ENCODE measurements around the gene EPB41L4B. TPM values are rescaled to one million over a fixed set of nuclear protein-coding genes. Genes with fewer than 3 reads are reported as not detected.

The EPB41L4B gene
- total and polyA plus RNA-seq, 4 donors: 0.63 to 23.0 (median 1.0) TPM

DNA sequence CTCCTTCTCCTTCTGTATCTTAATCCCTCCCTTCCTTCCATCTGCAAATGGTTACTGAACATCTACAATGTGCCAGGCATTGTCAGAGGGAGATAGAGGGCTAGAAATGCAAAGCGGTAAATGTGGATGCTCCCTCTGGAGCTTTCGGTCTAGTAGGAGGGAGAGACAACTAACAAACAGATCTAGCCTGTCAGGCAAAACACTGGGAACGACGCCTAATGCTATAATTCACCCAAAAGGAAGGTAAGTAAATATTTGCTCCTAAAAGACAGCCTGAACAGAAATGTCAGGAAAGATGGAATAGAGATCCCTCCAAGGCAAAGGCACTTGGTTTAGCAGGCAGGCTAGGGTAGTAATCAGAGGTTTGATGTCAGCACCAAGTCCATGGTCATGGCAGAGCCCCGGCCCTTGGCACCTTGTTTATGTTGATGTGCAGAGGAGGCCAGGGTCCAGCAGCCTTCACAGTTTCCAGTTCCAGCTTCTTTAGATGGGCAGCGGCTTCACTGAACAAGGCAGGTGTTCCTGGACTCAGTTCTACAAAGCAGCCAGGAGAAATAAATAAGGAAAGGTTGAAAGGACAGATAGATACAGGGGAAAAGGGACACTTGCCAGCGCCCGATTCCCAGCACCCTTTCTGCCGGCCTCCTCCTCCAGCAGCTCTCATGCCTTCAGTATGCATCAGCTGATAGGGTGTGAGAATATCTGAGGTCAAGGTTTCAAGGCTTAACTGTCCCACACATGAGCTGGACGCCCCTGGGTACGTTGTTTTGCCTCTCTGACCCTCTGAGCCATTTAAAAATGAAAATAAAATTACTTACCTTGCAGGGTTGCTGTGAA lies 107.4 kb downstream of the EPB41L4B start:
- Histone ChIP-seq H3K27ac (ENCODE audit: low read depth in 1 of 2, low read length in 2 of 2) (no peak overlapping the region), H3K4me3 (ENCODE audit: low read length in 2 of 2) (no peak overlapping the region), H3K36me3 (ENCODE audit: control insufficient read depth in 1 of 2, insufficient read depth in 2 of 2, low read length in 1 of 2) (no peaks in the 10 kb centered on the region), H3K27me3 (ENCODE audit: control insufficient read depth in 1 of 2, insufficient read depth in 2 of 2, low read length in 1 of 2) (no peaks in the 10 kb centered on the region), H3K4me1 (ENCODE audit: control insufficient read depth in 1 of 2, insufficient read depth in 2 of 2, low read length in 2 of 2) (no peaks in the 10 kb centered on the region), H3K9me3 (ENCODE audit: control insufficient read depth, low read length) (no peaks in the 10 kb centered on the region)
- WGBS, 2 donors: 74 to 81% methylated on average over 11 of the region's 11 CpGs
- ATAC-seq (ENCODE audit: low FRiP score) (no peak), DNase-seq (no peak)
- intact Hi-C loops (cut with DNase I): no loop called here

DNA sequence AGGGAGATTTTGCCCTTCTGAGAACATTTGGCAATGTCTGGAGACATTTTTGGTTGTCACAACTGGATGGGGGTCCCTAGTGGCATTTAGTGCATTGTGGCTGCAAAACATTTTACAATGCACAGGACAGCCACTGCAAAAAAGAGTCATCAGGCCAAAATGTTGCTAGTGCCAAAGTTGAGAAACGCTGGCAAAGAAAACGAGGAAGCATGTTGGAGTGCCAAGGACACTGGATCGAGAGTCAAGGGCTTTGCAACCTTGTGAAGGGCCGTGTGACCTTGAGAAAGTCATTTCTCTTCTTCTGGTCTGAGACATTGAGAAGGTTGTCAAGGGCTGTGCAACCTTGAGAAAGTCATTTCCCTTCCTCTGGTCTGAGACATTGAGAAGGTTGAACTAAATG lies 108.1 kb downstream of the EPB41L4B start:
- Histone ChIP-seq H3K4me1 (ENCODE audit: control insufficient read depth in 1 of 2, insufficient read depth in 2 of 2, low read length in 2 of 2) (no peaks in the 10 kb centered on the region), H3K4me3 (ENCODE audit: low read length in 2 of 2) (no peak overlapping the region), H3K27ac (ENCODE audit: low read depth in 1 of 2, low read length in 2 of 2) (no peak overlapping the region), H3K9me3 (ENCODE audit: control insufficient read depth, low read length) (no peaks in the 10 kb centered on the region), H3K36me3 (ENCODE audit: control insufficient read depth in 1 of 2, insufficient read depth in 2 of 2, low read length in 1 of 2) (no peaks in the 10 kb centered on the region), H3K27me3 (ENCODE audit: control insufficient read depth in 1 of 2, insufficient read depth in 2 of 2, low read length in 1 of 2) (no peaks in the 10 kb centered on the region)
- DNase-seq (no peak), ATAC-seq (ENCODE audit: low FRiP score) (no peak)
- intact Hi-C loops (cut with DNase I): no loop called here
- 45 to 51% methylated on average over 4 of the region's 4 CpGs for WGBS, 2 donors

DNA sequence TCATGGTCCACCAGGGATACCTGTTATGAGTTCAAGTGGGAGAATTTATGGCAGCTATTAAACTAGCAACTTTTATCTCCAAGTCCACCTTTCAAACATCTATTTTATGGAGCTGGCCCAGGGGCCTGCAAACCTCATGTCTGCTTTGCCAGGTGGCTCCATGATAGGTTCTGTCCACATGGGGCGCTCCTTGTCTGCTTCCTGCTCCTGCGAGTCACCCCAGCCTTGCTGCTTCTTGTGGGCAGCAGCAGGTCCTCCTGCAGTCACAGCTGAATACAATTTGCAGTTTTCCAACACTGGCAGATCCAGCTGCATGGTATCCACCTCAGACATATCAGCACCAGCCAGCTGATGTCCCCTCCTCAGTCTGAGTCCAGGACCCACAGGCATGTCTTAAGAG lies 114.2 kb downstream of the EPB41L4B start:
- Histone ChIP-seq H3K4me1 (ENCODE audit: control insufficient read depth in 1 of 2, insufficient read depth in 2 of 2, low read length in 2 of 2) (no peaks in the 10 kb centered on the region), H3K4me3 (ENCODE audit: low read length in 2 of 2) (no peak overlapping the region), H3K27ac (ENCODE audit: low read depth in 1 of 2, low read length in 2 of 2) (no peak overlapping the region), H3K36me3 (ENCODE audit: control insufficient read depth in 1 of 2, insufficient read depth in 2 of 2, low read length in 1 of 2) (no peaks in the 10 kb centered on the region), H3K9me3 (ENCODE audit: control insufficient read depth, low read length) (no peaks in the 10 kb centered on the region), H3K27me3 (ENCODE audit: control insufficient read depth in 1 of 2, insufficient read depth in 2 of 2, low read length in 1 of 2) (no peaks in the 10 kb centered on the region)
- no peak for ATAC-seq (ENCODE audit: low FRiP score)
- WGBS, 2 donors: 91 to 100% methylated on average over 2 of the region's 2 CpGs
- no peak for DNase-seq
- intact Hi-C loops (cut with DNase I): no loop called here

DNA sequence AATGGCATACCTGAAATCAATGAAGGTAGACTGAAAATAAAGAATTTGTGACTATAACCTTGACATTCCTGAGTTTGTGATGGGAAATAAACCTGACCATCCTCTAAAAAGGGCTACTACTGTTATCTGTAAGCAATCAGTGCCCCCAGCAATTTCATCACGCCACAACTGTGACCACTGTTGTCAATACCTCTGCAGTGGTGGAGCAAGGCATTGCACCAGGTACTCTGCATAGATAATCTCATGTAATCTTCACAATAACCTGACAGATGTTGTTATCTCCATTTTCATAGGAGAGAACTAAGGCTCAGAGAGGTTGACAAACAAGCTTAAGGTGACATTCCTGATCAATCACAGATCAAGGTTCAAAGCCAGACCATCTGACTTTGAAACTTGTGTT lies 115.3 kb downstream of the EPB41L4B start:
- ATAC-seq (ENCODE audit: low FRiP score) (no peak), DNase-seq (no peak)
- Histone ChIP-seq H3K27me3 (ENCODE audit: control insufficient read depth in 1 of 2, insufficient read depth in 2 of 2, low read length in 1 of 2) (no peaks in the 10 kb centered on the region), H3K9me3 (ENCODE audit: control insufficient read depth, low read length) (no peaks in the 10 kb centered on the region), H3K4me3 (ENCODE audit: low read length in 2 of 2) (no peak overlapping the region), H3K36me3 (ENCODE audit: control insufficient read depth in 1 of 2, insufficient read depth in 2 of 2, low read length in 1 of 2) (no peaks in the 10 kb centered on the region), H3K4me1 (ENCODE audit: control insufficient read depth in 1 of 2, insufficient read depth in 2 of 2, low read length in 2 of 2) (no peaks in the 10 kb centered on the region), H3K27ac (ENCODE audit: low read depth in 1 of 2, low read length in 2 of 2) (no peak overlapping the region)
- intact Hi-C loops (cut with DNase I): no loop called here
- 91 to 97% methylated on average over 1 of the region's 1 CpG for WGBS, 2 donors

DNA sequence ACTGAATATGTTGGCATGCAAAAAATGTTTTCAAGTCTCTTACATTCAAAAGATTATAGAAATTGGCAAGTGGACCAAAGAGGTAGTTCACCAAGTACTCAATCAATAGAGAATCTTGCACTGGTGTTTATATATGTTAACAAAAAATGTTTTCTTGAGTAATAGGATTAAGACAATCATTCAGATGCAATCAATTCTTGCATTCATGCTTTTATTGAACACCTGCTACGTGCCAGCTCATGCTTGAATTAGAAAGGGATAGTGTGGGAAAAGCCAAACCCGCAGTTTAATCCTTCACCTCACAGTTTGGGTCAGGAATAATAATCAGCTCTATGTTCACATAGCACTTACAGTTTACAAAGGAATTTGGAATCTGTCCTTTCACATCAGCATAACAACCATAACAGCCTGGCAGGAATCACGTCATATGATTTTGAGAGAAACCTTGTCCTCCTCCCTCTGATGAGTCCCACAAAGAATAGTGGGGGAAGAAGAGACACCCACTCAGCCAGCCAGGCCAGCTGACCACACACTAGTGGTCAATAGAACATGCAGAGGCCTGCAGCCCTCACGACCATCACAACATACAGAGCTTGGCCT lies 117.0 kb downstream of the EPB41L4B start:
- no peak for ATAC-seq (ENCODE audit: low FRiP score)
- DNase-seq: no peak
- Histone ChIP-seq H3K27ac (ENCODE audit: low read depth in 1 of 2, low read length in 2 of 2) (no peak overlapping the region), H3K9me3 (ENCODE audit: control insufficient read depth, low read length) (no peaks in the 10 kb centered on the region), H3K4me3 (ENCODE audit: low read length in 2 of 2) (no peak overlapping the region), H3K27me3 (ENCODE audit: control insufficient read depth in 1 of 2, insufficient read depth in 2 of 2, low read length in 1 of 2) (no peaks in the 10 kb centered on the region), H3K4me1 (ENCODE audit: control insufficient read depth in 1 of 2, insufficient read depth in 2 of 2, low read length in 2 of 2) (no peaks in the 10 kb centered on the region), H3K36me3 (ENCODE audit: control insufficient read depth in 1 of 2, insufficient read depth in 2 of 2, low read length in 1 of 2) (no peaks in the 10 kb centered on the region)
- intact Hi-C loops (cut with DNase I): no loop called here
- 87% methylated on average over 4 of the region's 4 CpGs for whole genome bisulfite sequencing, 2 donors

DNA sequence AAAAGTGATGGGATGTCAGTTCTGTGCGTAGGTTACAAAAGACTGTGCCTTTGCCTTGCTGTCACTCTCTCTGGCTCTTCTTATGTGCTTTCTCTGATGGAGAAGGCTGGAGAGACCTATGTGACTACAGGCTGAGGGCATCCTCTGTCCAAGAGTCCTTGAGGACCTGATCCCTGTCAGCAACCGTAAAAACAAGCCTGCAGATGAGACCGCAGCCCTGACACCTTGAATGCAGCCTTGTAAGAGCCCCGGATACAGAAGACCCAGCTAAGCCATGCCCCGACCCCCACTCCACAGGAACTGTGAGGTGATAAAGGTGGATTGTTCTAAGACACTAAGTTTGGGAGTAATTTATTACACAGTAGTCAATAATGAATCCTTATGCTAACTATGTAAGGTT lies 121.2 kb downstream of the EPB41L4B start:
- ATAC-seq (ENCODE audit: low FRiP score): no peak
- Histone ChIP-seq H3K4me3 (ENCODE audit: low read length in 2 of 2) (no peak overlapping the region), H3K36me3 (ENCODE audit: control insufficient read depth in 1 of 2, insufficient read depth in 2 of 2, low read length in 1 of 2) (no peaks in the 10 kb centered on the region), H3K9me3 (ENCODE audit: control insufficient read depth, low read length) (no peaks in the 10 kb centered on the region), H3K27ac (ENCODE audit: low read depth in 1 of 2, low read length in 2 of 2) (no peak overlapping the region), H3K4me1 (ENCODE audit: control insufficient read depth in 1 of 2, insufficient read depth in 2 of 2, low read length in 2 of 2) (no peaks in the 10 kb centered on the region), H3K27me3 (ENCODE audit: control insufficient read depth in 1 of 2, insufficient read depth in 2 of 2, low read length in 1 of 2) (no peaks in the 10 kb centered on the region)
- WGBS, 2 donors: 89 to 94% methylated on average over 5 of the region's 5 CpGs
- intact Hi-C loops (cut with DNase I): no loop called here
- no peak for DNase-seq

DNA sequence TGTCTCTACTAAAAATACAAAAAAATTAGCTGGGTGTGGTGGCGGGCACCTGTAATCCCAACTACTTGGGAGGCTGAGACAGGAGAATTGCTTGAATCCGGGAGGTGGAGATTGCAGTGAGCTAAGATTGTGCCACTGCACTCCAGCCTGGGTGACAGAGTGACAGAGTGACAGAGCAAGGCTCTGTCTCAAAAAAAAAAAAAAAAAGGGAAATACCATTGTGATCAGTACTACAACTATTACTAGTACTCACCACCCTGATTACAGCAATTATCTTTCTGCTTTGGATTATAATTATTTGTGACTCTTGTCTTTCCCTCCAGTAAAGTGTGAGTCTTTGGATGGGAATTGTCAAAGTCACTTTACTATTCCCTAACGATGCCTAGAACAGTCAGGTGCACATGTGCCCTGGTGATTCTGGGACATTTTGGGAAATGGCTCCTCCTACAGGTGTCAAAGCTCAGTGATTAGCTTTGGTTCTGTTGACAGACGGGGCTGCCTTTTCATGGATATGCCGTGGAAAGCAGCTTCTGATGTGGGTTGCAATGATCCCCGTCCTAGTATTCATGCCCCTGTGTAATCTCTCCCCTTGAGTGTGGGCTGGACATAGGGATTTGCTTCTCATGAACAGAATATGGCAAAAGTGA lies 122.0 kb downstream of the EPB41L4B start:
- H3K4me3 ChIP-seq (ENCODE audit: low read length in 2 of 2): no peak overlapping the region
- DNase-seq: no peak
- WGBS, 2 donors: 78 to 86% methylated on average over 6 of the region's 6 CpGs
- no peaks in the 10 kb centered on the region for H3K27me3 ChIP-seq (ENCODE audit: control insufficient read depth in 1 of 2, insufficient read depth in 2 of 2, low read length in 1 of 2)
- H3K27ac ChIP-seq (ENCODE audit: low read depth in 1 of 2, low read length in 2 of 2): no peak overlapping the region
- H3K4me1 ChIP-seq (ENCODE audit: control insufficient read depth in 1 of 2, insufficient read depth in 2 of 2, low read length in 2 of 2): no peaks in the 10 kb centered on the region
- no peaks in the 10 kb centered on the region for H3K36me3 ChIP-seq (ENCODE audit: control insufficient read depth in 1 of 2, insufficient read depth in 2 of 2, low read length in 1 of 2)
- H3K9me3 ChIP-seq (ENCODE audit: control insufficient read depth, low read length): no peaks in the 10 kb centered on the region
- intact Hi-C loops (cut with DNase I): no loop called here
- no peak for ATAC-seq (ENCODE audit: low FRiP score)

DNA sequence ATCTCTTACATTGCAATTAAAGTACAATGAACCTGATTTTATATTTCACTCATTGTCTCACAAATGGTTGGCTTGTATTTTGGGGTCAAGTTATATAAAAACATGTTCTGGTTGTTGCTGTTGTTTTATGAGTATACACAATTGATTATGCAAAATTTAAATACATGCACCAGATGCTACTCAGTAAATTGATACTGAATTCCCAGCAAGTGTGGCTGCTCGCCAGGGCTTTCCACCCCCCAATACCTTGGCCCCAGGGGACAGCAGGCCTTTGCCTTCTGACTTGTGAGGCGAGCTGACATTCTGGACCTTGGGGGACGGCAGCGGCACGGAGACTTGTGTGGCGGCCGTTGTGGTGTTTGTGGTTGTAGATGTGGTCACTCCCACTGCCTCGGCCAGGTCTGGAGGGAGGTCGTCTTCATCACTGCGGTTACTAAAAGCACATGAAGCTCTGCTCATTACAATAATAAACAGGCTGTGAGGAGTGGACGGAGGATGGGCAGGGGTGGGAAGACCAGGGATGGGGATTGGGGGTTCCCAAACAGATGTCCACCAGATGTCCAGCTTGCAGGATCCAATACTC lies 126.8 kb downstream of the EPB41L4B start:
- no peaks in the 10 kb centered on the region for H3K36me3 ChIP-seq (ENCODE audit: control insufficient read depth in 1 of 2, insufficient read depth in 2 of 2, low read length in 1 of 2)
- ATAC-seq (ENCODE audit: low FRiP score) (no peak), DNase-seq (no peak)
- H3K27me3 ChIP-seq (ENCODE audit: control insufficient read depth in 1 of 2, insufficient read depth in 2 of 2, low read length in 1 of 2): no peaks in the 10 kb centered on the region
- no peaks in the 10 kb centered on the region for H3K9me3 ChIP-seq (ENCODE audit: control insufficient read depth, low read length)
- WGBS, 2 donors: 63 to 72% methylated on average over 11 of the region's 11 CpGs
- no peak overlapping the region for H3K27ac ChIP-seq (ENCODE audit: low read depth in 1 of 2, low read length in 2 of 2)
- intact Hi-C loops (cut with DNase I): no loop called here
- no peaks in the 10 kb centered on the region for H3K4me1 ChIP-seq (ENCODE audit: control insufficient read depth in 1 of 2, insufficient read depth in 2 of 2, low read length in 2 of 2)
- H3K4me3 ChIP-seq (ENCODE audit: low read length in 2 of 2): no peak overlapping the region

Measured in aorta (tissue), 5 donors.